SJSA1 (cell line): ENCODE results near the gene TBC1D22A. TPM values are rescaled to one million over a fixed set of nuclear protein-coding genes. Genes with fewer than 3 reads are reported as not detected.

Experiments
- DNase-seq, 2 experiments: peaks; one replicate each; pipeline ENCODE4 v3.0.0-alpha.2; 2015 to 2020; ENCODE audit warnings: low spot score in 2 of 2, low read depth in 1 of 2
- H3K27ac ChIP-seq: fragments of 250-450 bp; sonication (Bioruptor Pico); 2 replicates; pipeline ENCODE4 v1.5.1; 2020; ENCODE audit warnings: mild to moderate bottlenecking, moderate library complexity
- H3K27me3 ChIP-seq: fragments of 250-450 bp; sonication (Bioruptor Pico); replicated peaks from 2 replicates; pipeline ENCODE4 v1.5.1; 2020; ENCODE audit warnings: mild to moderate bottlenecking, moderate library complexity
- H3K36me3 ChIP-seq: fragments of 250-450 bp; sonication (Bioruptor Pico); 2 replicates; pipeline ENCODE4 v1.5.1; 2020; ENCODE audit warnings: mild to moderate bottlenecking
- H3K4me1 ChIP-seq: fragments of 250-450 bp; sonication (Bioruptor Pico); replicated peaks from 2 replicates; pipeline ENCODE4 v1.6.1; 2021; ENCODE audit warnings: mild to moderate bottlenecking
- H3K4me3 ChIP-seq: fragments of 250-450 bp; sonication (Bioruptor Pico); 2 replicates; pipeline ENCODE4 v1.5.1; 2020; ENCODE audit warnings: mild to moderate bottlenecking
- H3K9me3 ChIP-seq: fragments of 250-450 bp; sonication (Bioruptor Pico); replicated peaks from 2 replicates; pipeline ENCODE4 v1.5.1; 2020; ENCODE audit warnings: mild to moderate bottlenecking
- total RNA-seq: library from RNA; depleted of rRNA; stranded (reverse); fragments of >200 nt; shearing (Covaris generic); gene quantifications from 2 replicates; pipeline ENCODE4 v1.2.3, GENCODE V29; 2014

TBC1D22A gene
- total RNA-seq, 1 experiment from 2014 or later, result 10.5 TPM

DNA sequence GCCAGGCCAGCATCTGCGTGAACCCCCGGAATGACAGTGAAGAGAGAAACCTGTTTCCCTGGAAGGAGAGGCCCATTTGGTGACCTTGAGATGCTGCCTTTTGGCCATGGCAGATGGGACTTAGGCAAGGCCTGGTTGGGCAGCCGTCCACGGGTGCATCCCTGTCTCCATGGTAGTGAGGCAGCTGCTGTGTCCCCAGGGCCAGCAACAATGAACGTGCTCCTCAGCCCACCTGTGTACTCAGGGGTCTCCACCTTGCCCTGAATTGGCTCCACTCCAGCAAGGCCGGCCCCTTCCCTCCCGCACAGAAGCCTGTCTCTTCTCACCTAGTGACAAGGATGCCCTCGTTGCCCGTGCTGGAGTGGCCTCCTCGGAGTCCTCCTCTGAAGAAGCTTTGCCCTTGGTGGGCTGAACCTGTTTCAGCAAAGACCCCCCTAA lies 441.1 kb downstream of the TBC1D22A start:
- Histone ChIP-seq H3K4me3 (no peak overlapping the region), H3K27ac (no peak overlapping the region)
- DNase-seq, result peak in 1 of 2 experiments; percentile 44

DNA sequence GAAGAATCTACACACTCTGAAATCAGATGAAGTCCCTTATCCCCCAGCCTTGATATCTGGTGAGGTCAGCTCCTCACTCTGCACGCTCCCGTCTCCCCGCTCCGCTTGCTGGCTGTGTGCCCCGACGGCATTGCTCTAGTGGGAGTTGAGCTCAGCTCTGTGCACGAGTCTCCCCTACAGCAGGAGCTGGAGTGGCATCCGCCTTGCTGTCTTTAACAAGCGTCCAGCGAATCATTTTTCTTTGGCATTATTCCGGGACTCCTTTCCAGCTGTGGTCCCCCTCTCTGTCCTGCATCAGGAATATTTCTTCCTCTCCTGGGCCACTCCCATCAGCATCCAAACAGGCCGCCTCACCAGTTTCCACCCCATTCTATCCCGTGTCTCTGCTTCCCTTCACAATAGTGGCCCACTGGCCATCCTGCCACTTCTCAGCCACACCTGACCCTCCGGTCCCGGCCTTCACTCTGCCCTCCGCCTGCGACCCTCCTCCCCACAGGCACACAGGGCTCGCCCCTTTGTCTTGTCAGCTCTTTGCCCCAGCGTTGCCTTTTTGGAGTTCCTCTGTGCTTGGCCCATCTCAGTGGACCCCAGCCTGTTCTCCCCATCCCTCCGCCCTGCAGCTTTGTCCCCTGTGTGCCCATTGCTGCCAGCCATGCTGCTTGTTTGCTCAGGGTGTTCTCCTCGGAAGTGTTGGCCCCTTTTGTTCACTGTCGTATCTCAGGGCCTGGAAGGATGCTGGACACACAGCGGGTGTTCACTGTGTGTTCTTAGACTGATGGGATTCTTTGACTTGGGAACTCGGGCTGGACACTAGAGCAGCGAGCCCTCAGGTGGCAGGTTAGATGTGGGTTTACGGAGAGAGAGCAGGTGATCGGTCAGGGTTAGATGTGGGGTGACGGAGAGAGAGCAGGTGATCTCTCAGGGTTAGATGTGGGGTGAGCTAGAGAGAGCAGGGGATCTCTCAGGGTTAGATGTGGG lies 441.8 kb downstream of the TBC1D22A start:
- DNase-seq, result no peak
- Histone ChIP-seq H3K9me3 (no peaks in the 10 kb centered on the region), H3K27me3 (no peaks in the 10 kb centered on the region), H3K27ac (no peak overlapping the region), H3K4me1 (no peaks in the 10 kb centered on the region), H3K4me3 (no peak overlapping the region), H3K36me3 (no peaks in the 10 kb centered on the region)

More for the DNA sequence above, 441.1 kb downstream of the TBC1D22A start:
- Histone ChIP-seq H3K36me3 (no peaks in the 10 kb centered on the region), H3K27me3 (no peaks in the 10 kb centered on the region), H3K9me3 (no peaks in the 10 kb centered on the region), H3K4me1 (no peaks in the 10 kb centered on the region)

DNA sequence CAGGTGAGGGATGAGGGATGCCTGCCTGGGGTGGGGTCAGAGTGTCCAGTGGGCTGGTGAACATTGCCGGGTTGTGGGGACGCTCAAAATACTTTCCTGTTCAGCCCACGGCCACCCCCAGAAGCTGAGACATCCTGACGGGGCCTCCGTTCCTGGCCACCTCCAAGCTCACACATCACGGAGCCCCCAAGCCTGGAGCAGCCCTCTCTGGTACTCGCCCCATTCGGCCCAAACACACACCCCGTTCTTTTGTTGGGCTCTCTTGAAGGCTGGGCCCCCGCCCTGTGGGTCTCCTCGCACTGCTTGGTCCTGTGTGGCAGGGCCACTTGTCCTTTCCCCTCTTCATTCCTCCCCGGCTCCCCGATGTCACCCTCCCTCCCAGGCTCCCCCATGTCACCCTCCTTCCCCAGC lies 442.6 kb downstream of the TBC1D22A start:
- no peak overlapping the region for H3K27ac ChIP-seq
- no peaks in the 10 kb centered on the region for H3K36me3 ChIP-seq
- H3K4me3 ChIP-seq, result no peak overlapping the region
- no peaks in the 10 kb centered on the region for H3K4me1 ChIP-seq
- DNase-seq, result no peak
- H3K27me3 ChIP-seq, result no peaks in the 10 kb centered on the region
- H3K9me3 ChIP-seq, result no peaks in the 10 kb centered on the region

DNA sequence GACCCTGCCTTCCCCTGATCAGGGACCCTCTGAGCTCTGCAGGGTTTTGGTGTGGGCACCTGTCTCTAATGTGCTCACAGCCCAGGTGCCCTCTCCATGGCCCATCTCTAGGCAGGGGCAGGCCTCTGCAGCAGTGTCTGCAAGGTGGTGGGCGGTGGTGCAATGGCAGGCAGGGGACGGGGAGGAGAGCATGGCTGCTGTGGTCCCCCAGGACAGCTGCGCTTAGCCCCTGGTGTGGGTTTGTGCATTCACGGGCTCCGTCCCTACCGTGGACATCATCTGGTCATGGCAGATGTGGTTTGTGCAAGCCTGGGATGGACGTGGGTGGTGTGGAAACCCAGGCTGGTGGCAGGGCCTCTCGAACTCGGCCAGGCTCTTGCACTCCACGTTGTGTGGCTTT lies 443.1 kb downstream of the TBC1D22A start:
- Histone ChIP-seq H3K4me1 (no peaks in the 10 kb centered on the region), H3K9me3 (no peaks in the 10 kb centered on the region), H3K27me3 (no peaks in the 10 kb centered on the region), H3K36me3 (no peaks in the 10 kb centered on the region), H3K4me3 (no peak overlapping the region), H3K27ac (no peak overlapping the region)
- no peak for DNase-seq

DNA sequence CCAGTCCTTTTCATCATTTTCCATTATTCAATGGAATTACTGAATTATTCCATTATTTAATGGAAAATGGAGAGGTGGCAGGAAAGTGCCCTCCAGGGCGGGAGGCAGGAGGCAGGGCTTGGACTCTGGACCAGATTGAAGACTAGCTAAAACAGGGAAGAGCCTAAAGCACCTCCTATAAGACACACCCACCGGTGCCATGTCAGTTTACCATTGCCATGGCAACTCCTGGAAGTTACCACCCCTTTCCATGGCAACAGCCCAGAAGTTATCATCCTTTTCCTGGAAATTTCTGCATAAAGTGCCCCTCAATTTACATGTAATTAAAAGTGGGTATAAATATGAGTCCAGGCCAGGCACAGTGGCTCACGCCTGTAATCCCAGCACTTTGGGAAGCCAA lies 443.7 kb downstream of the TBC1D22A start:
- Histone ChIP-seq H3K4me1 (no peaks in the 10 kb centered on the region), H3K9me3 (no peaks in the 10 kb centered on the region), H3K27ac (no peak overlapping the region), H3K4me3 (no peak overlapping the region), H3K36me3 (no peaks in the 10 kb centered on the region), H3K27me3 (no peaks in the 10 kb centered on the region)
- no peak for DNase-seq

DNA sequence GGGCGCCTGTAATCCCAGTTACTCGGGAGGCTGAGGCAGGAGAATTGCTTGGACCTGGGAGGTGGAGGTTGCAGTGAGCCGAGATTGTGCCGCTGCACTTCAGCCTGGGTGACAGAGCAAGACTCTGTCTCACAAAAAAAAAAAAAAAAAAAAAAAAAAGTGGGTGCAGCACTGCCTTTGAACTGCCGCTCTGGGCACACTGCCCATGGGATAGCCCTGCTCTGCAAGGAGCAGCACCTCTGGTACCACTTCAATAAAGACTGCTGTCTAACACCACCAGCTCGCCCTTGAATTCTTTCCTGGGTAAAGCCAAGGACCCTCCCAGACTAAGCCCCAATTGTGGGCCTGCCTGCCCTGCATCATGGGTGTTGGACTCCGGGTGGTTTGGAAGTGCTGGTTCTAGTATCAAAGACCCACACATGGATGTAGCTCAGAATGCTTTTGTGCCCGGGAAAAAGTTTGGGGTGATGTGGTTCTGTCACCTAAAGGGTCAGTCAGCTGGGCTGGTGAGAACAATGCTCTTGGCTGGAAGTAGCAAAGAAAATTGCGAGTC lies 444.3 kb downstream of the TBC1D22A start:
- Histone ChIP-seq H3K27me3 (no peaks in the 10 kb centered on the region), H3K4me1 (no peaks in the 10 kb centered on the region), H3K4me3 (no peak overlapping the region), H3K36me3 (no peaks in the 10 kb centered on the region), H3K9me3 (no peaks in the 10 kb centered on the region), H3K27ac (no peak overlapping the region)
- no peak for DNase-seq

DNA sequence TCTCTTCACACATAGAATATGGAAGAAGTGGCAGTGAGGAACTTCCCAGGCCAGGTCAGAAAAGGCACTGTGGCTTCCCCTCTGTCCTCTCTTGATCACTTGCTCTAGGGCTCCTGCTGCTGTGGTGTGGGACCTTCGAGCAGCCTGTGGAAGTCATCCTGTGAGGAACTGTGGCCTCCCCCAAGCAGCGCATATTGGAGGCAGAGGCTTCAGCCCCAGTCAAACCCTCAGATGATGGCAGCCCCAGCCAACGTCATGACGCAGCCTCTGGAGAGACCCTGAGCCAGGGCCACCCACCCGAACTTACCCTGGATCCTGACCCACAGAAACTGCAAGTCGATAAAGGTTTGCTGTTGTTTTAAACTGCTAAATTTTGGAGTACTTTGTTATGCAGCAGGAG lies 444.9 kb downstream of the TBC1D22A start:
- no peaks in the 10 kb centered on the region for H3K27me3 ChIP-seq
- no peak overlapping the region for H3K27ac ChIP-seq
- no peak for DNase-seq

DNA sequence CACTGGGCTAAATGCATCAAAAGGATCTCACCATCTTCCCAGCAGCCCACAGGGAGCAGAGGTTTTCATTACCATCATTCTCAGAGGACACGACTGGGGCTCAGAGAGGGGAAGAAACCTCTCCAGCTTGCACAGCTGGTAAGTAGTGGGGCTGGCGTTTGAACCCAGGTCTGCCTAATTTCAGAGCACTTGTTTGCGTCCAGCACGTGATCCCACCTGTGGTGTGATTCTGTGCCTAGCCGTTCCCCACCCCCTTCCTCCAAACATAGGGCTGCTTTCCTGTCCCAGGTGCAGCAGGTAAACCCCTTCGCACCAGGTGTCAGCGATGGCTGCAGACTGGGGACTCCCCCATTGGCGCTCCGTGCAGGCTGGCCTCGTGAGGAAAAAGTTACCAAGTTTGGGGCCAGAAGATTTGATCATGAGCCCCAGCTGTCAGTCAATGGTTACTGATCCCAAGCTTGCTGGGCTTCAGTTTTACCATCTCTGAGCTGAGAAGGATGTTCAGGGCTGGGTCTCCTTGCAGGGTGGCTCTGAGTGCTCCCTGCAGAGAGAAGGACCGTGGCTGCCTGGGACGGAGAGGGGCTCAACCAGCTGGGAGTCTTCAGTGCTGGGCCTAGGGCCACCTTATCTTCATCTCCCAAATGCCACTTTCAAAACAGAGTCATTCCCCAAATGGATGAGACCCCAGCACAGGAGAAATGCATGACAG lies 445.6 kb downstream of the TBC1D22A start:
- Histone ChIP-seq H3K36me3 (no peaks in the 10 kb centered on the region), H3K27ac (no peak overlapping the region), H3K4me1 (no peaks in the 10 kb centered on the region), H3K4me3 (no peak overlapping the region), H3K27me3 (no peaks in the 10 kb centered on the region), H3K9me3 (no peaks in the 10 kb centered on the region)
- no peak for DNase-seq

More for the DNA sequence above, 444.9 kb downstream of the TBC1D22A start:
- H3K36me3 ChIP-seq, result no peaks in the 10 kb centered on the region
- no peak overlapping the region for H3K4me3 ChIP-seq
- H3K9me3 ChIP-seq, result no peaks in the 10 kb centered on the region
- no peaks in the 10 kb centered on the region for H3K4me1 ChIP-seq

DNA sequence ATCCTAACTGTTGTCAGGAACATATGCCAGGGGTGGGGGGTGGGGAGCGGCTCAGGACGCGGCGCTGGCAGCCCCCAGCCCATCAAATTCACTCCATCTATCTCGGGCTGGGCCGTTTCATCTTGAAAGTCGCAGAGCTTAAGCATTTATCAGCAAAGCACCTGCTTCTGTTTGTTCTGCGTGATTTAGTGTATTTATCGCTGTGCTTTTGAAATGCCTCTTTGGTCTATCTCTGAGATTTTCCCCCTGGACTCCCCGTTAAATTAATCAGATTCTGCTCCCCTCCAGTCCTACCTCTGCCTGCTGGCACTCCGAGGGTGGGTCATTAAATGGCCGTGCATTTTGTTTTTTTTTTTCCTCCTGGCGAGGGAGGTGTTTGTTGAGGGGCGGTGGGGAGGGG lies 446.2 kb downstream of the TBC1D22A start:
- Histone ChIP-seq H3K4me3 (no peak overlapping the region), H3K36me3 (no peaks in the 10 kb centered on the region), H3K27me3 (no peaks in the 10 kb centered on the region), H3K9me3 (no peaks in the 10 kb centered on the region), H3K27ac (no peak overlapping the region), H3K4me1 (no peaks in the 10 kb centered on the region)
- no peak for DNase-seq

DNA sequence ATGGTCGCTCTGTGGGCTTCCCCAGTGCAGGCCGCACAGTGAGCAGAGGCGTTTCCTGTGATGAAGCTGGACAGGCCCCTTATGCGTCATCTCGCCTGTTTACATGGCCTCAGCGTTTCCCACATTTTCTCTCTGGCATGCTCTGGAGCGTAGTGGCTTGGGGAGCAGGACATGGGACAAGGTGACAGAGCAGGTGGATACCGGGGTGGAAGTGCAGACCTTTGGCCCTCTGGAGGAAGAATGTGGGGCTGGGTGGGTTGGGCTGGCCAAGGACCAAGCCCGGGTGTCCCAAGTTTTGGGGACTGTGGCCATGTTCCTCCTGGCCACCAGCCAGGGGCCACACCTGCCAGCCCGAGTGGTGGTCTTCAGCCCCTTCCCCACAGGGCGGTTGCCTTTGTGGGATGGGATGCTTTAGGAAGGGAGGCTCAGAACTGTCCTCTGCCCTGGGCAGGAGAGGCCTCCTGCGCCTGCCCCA lies 446.6 kb downstream of the TBC1D22A start:
- Histone ChIP-seq H3K36me3 (no peaks in the 10 kb centered on the region), H3K27me3 (no peaks in the 10 kb centered on the region), H3K27ac (no peak overlapping the region), H3K4me3 (no peak overlapping the region), H3K9me3 (no peaks in the 10 kb centered on the region), H3K4me1 (no peaks in the 10 kb centered on the region)
- no peak for DNase-seq

DNA sequence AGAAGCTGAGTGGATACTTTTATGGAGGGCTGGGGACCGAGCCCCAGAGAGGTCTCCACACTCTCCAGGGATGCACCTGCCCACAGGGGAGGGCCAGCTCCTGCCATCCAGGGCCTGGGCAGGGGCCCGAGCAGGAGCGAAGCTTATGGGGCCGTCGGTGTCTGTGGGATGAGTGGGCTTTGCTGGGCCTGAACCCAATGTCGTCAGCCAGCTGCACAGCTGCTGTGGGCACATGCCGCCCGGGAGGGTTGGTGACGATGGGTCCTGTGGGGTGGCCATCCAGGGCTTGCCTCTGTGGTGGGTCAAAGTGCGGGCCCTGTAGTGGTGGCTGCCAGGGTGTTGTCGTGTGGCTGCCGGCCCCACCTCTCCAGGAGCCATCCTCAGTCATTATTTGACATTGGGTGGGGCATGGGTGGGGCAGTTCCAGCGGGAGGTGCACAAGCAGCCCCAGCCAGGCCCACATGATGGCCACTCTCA lies 447.1 kb downstream of the TBC1D22A start:
- no peak for DNase-seq
- no peaks in the 10 kb centered on the region for H3K4me1 ChIP-seq
- no peaks in the 10 kb centered on the region for H3K9me3 ChIP-seq
- H3K27me3 ChIP-seq, result no peaks in the 10 kb centered on the region
- no peaks in the 10 kb centered on the region for H3K36me3 ChIP-seq
- no peak overlapping the region for H3K4me3 ChIP-seq
- H3K27ac ChIP-seq, result no peak overlapping the region

DNA sequence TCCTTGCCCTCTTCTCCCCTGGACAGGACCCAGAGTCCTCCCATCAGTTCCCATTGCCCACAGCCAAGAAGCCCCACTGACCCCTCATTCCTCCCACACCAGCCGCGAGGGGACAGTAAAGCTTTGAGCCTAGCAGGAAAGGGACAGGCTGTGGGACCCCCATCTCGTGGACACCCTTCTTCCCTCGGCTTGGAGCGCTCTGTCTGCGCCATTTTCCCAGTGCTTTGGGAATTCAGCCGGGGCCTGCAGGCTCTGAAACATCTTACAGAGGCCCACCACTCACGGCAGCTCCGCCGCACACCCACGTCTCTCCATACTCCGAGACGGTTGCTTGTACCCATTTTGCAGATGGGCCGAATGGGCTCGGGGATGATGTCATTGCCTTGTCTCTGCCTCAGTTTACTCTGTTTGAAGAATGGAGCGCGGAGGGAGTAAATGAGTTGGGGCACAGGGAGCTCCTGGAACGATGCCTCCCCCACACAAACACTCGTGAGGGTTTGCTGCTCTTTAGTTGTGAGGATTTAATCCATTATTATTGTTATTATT lies 447.7 kb downstream of the TBC1D22A start:
- no peaks in the 10 kb centered on the region for H3K36me3 ChIP-seq
- no peaks in the 10 kb centered on the region for H3K9me3 ChIP-seq
- H3K4me3 ChIP-seq, result no peak overlapping the region
- no peak for DNase-seq
- no peaks in the 10 kb centered on the region for H3K27me3 ChIP-seq
- no peak overlapping the region for H3K27ac ChIP-seq
- H3K4me1 ChIP-seq, result no peaks in the 10 kb centered on the region

DNA sequence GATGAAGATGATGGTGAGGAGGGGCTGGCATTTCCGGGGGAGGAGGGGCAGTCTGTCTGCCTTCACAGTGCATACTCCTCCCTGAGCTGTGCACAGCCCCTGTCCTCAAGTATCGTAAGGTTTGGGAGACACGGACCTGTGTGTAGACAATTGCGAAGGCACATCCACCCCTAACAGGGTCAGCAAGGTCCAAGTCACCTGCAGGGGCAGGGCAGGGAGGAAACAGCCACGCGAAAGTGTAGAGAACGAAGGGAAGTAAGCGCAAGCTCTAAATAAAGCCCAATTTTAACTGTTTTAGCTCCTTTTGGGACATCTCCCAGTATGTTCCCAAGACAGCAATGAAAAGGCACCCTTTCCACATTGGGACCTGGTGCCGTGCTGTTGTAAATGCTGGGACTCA lies 448.2 kb downstream of the TBC1D22A start:
- H3K9me3 ChIP-seq, result no peaks in the 10 kb centered on the region
- no peaks in the 10 kb centered on the region for H3K4me1 ChIP-seq
- no peak overlapping the region for H3K4me3 ChIP-seq
- H3K27me3 ChIP-seq, result no peaks in the 10 kb centered on the region
- H3K27ac ChIP-seq, result no peak overlapping the region
- DNase-seq, result no peak
- H3K36me3 ChIP-seq, result no peaks in the 10 kb centered on the region
